HG03460 (cell line): ENCODE results near the gene IL24.
A peak's percentile ranks its signal among the peaks of the same experiment; 100 is the strongest.

Source experiments
- ATAC-seq: cut with Tn5 transposase; IDR thresholded peaks from one replicate; pipeline ENCODE4 v1.9.1; 2021; ENCODE audit not compliant: unreplicated experiment

Gene IL24

GRCh38 chr1:206951318-206952100, 54.3 kb downstream of the IL24 start:
- ATAC-seq: peak; percentile 52

GRCh38 chr1:206952171-206952570, 54.9 kb downstream of the IL24 start:
- ATAC-seq: no peak

- no peak for ATAC-seq
Measured at GRCh38 chr1:206953126-206953525, 55.9 kb downstream of the IL24 start.

GRCh38 chr1:206953626-206954025, 56.4 kb downstream of the IL24 start:
- no peak for ATAC-seq
